ENCODE data around the gene TMEM74B. TPM values are rescaled to one million over a fixed set of nuclear protein-coding genes. Genes with fewer than 3 reads are reported as not detected.

TMEM74B gene
- polyA plus RNA-seq, 5 donors, result 10.3 to 16.0 (median 12.1) TPM

DNA sequence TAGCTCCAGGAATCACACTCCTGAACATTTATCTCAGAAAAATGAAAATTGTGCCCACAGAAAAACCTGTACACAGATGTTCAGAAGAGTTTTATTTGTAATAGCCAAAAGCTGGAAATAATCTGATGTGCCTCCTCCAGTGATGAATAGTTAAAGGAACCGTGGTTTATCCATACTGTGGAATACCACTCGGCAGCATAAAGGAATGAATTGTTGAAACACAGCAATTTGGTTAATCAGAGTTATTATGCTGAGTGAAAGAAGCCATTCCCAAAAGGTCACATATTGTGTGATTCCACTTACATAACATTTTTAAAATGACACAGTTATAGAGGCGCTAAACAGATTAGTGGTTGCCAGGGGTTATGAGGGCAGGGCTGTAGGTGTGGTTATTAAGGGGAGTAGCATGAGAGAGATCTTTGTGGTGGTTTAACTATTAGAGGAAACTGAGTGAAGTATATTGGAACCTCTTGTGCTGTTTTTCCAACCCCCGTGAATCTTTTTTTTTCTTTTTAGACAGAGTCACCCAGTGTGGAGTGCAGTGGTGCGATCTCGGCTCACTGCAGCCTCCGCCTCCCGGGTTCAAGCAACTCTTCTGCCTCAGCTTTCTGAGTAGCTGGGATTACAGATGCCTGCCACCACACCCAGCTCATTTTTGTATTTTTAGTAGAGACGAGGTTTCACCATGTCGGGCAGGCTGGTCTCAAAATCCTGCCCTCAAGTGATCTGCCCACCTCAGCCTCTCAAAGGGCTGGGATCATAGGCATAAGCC lies 40.2 kb downstream of the TMEM74B start:
- no peak for DNase-seq

DNA sequence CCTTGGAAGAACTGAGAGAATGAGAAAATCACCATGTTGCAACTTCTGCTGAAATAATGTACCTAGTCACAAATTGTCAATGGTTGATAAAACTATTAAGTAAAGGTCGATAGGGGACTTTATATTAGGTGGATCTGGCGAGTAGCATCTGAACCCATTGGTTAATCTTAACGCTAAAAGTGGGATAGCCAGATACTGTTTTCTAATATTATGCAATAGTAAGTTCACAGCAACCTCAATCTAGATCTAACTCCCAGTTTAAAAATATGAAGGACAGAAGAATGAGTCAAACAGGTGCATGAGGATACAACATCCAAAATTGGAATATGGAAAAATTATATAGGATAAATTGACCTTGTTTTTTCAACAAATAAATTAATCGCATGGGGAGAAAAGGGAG lies 47.5 kb downstream of the TMEM74B start:
- DNase-seq, result no peak

DNA sequence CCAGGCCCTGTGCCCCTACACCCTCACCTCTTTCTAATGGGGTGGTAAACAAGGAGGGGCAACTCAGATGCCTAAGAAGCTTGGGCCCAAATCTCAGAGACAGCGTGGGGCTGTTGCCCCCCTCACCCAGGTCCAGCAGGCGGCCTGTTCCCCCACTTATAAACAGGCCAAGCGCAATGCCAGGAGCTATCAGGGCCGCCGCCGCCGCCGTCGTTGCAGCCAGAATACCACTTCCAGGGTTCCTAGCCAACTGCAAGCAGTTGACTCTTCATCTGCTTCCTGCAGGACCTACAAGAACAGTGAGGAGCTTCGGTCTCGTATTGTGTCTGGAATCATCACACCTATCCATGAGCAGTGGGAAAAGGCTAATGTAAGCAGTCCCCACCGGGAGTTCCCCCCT lies 49.9 kb downstream of the TMEM74B start:
- no peak for DNase-seq

DNA sequence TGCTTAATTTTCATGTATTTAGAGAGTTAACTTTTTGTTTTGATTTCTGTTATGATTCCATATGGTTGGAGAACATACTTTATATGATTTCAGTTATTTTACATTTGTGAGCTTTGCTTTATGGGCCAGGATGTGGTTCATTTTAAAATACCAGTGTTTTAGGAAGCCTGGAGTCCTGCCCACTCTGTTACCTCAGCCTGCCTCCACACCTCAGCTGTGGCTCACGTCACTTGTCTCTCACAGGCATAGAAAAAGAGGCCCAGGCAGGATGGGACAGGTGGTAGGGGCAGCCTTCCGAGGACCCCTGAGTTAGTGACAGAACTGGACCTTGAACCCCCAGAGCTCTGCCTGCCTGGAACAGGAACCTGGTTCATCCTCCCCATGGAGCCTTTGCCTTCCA lies 50.4 kb downstream of the TMEM74B start:
- no peak for DNase-seq

DNA sequence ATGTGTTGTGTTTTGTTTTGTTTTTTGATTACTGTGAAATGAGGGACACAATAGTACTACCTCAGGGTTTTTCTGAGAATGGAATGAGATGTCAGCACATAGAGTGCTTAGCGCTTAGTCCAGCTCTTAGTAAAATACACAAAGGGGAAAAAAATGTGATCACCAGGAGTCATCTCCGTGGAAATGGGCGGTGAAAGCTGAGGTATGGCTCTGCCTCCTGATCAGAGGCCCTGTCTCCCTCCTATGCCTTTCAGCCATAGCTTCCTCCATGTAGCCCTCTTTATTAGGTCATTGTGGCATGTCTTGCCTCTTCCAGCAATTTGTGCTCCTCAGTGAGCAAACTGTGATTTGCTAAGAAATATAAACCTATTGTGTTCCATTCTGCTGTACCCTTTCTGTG lies 53.4 kb downstream of the TMEM74B start:
- DNase-seq, result no peak

DNA sequence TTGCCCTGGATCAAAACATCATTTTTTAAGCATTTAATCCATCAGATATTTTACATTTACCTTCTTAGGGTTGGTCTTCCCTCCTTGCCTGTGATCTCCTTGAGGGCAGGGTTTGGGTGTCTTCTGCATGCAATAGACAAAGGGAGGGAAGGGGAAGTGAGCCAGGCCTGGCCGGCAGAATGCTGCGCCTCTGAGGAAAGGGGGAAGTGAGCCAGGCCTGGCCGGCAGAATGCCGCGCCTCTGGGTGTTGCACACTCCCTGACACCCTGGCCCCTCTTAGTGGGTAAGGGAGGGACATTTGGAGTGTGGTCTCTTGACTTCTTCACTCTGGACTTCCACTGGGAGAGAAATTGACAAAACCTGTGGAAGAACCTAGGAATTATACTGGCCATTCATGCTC lies 53.9 kb downstream of the TMEM74B start:
- DNase-seq, result no peak

Other genes starting within 250 kb of the TMEM74B start
- 1 to 10 TPM; 2.2 to 4.7 (median 3.5) TPM for gene RSPO4, start 182.7 kb downstream of the TMEM74B start, polyA plus RNA-seq (ENCODE audit: insufficient read depth in 1 of 5, insufficient read length in 5 of 5, low replicate concordance in 1 of 5)
- gene PSMF1, start 66.4 kb downstream of the TMEM74B start, polyA plus RNA-seq (ENCODE audit: insufficient read depth in 1 of 5, insufficient read length in 5 of 5, low replicate concordance in 1 of 5), result 100 to 1,000 TPM; 111 to 155 (median 138) TPM
- 1 to 10 TPM; 1.0 to 1.7 (median 1.5) TPM for gene C20orf202, start 18.5 kb upstream of the TMEM74B start, polyA plus RNA-seq (ENCODE audit: insufficient read depth in 1 of 5, insufficient read length in 5 of 5, low replicate concordance in 1 of 5)
- gene RAD21L1, start 41.1 kb upstream of the TMEM74B start, polyA plus RNA-seq (ENCODE audit: insufficient read depth in 1 of 5, insufficient read length in 5 of 5, low replicate concordance in 1 of 5), result not detected
- gene SNPH, start 81.3 kb upstream of the TMEM74B start, polyA plus RNA-seq (ENCODE audit: insufficient read depth in 1 of 5, insufficient read length in 5 of 5, low replicate concordance in 1 of 5), result 1 to 10 TPM; 1.5 to 3.4 (median 2.2) TPM
- 1 to 10 TPM; 1.8 to 4.3 (median 3.2) TPM for gene SDCBP2, start 144.2 kb upstream of the TMEM74B start, polyA plus RNA-seq (ENCODE audit: insufficient read depth in 1 of 5, insufficient read length in 5 of 5, low replicate concordance in 1 of 5)
- 100 to 1,000 TPM; 439 to 529 (median 459) TPM for gene FKBP1A, start 208.1 kb upstream of the TMEM74B start, polyA plus RNA-seq (ENCODE audit: insufficient read depth in 1 of 5, insufficient read length in 5 of 5, low replicate concordance in 1 of 5)